Ovary (tissue), 3 donors: ENCODE measurements around the gene PAAF1.

Source experiments
- POLR2A ChIP-seq: fragments of 450-650 bp; IDR thresholded peaks from one replicate; pipeline ENCODE4 v1.6.1; 2017; ENCODE audit warnings: antibody characterized with exemption, mild to moderate bottlenecking, moderate library complexity
- TF ChIP-seq, protein P1 (sequence below), 3 donors: fragments of 450-650 bp in 2 of 3; fragments of 200-600 bp in 1 of 3; IDR thresholded peaks; one replicate each; pipeline versions ENCODE4 v1.5.1 to v1.8.0; 2016 to 2022; ENCODE audit warnings: antibody characterized with exemption in 3 of 3, mild to moderate bottlenecking in 1 of 3
- donor health status: DM: no; HTN: no; CAD: no.

- TF ChIP-seq, protein P1, sequence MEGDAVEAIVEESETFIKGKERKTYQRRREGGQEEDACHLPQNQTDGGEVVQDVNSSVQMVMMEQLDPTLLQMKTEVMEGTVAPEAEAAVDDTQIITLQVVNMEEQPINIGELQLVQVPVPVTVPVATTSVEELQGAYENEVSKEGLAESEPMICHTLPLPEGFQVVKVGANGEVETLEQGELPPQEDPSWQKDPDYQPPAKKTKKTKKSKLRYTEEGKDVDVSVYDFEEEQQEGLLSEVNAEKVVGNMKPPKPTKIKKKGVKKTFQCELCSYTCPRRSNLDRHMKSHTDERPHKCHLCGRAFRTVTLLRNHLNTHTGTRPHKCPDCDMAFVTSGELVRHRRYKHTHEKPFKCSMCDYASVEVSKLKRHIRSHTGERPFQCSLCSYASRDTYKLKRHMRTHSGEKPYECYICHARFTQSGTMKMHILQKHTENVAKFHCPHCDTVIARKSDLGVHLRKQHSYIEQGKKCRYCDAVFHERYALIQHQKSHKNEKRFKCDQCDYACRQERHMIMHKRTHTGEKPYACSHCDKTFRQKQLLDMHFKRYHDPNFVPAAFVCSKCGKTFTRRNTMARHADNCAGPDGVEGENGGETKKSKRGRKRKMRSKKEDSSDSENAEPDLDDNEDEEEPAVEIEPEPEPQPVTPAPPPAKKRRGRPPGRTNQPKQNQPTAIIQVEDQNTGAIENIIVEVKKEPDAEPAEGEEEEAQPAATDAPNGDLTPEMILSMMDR (IDR thresholded peaks at IDR 0.05) = no peak
- TF ChIP-seq POLR2A = no peak
Observed at GRCh38 chr11:73872749-73873357, 3.9 kb upstream of the PAAF1 start.
